SK-N-SH (cell line): ENCODE data around the gene TPBG. TPM values are rescaled to one million over a fixed set of nuclear protein-coding genes. Genes with fewer than 3 reads are reported as not detected.
A peak's percentile ranks its signal among the peaks of the same experiment; 100 is the strongest.

Source experiments
- CTCF ChIA-PET: fragments of 300-600, 350-600 bp; formaldehyde crosslinking; extraction: SDS; loops from one replicate; lab custom pipeline; 2021; lab: Yijun Ruan, JAX
- POLR2A ChIA-PET: fragments of 350-600 bp; sonication (Branson Sonifier 250); formaldehyde crosslinking; extraction: SDS; loops from one replicate; lab custom pipeline; 2020; ENCODE audit warnings: antibody characterized with exemption, inconsistent platforms; lab: Yijun Ruan, JAX
- DNase-seq: peaks from one replicate; pipeline ENCODE4 v3.0.0; 2012
- H2AFZ ChIP-seq: fragments of 200-600 bp; sonication (generic); 2 replicates; pipeline ENCODE4 v1.8.1; 2016; ENCODE audit warnings: antibody characterized with exemption, mild to moderate bottlenecking, low read depth
- H3F3A ChIP-seq: fragments of 200-600 bp; sonication (generic); replicated peaks from 2 replicates; pipeline ENCODE3; 2016; ENCODE audit warnings: antibody characterized with exemption, mild to moderate bottlenecking; ENCODE audit not compliant: insufficient read depth
- H3K27ac ChIP-seq, 2 experiments: fragments of 200-500 bp in 1 of 2; fragments of 200-600 bp in 1 of 2; sonication (Bioruptor generic) in 1 of 2; sonication (generic), shearing (Covaris generic) in 1 of 2; 2 replicates each; pipeline versions ENCODE4 v1.5.1 to v1.6.1; 2014 to 2016; ENCODE audit warnings: low read depth in 2 of 2, inconsistent platforms in 1 of 2, low read length in 1 of 2, mild to moderate bottlenecking in 1 of 2, mixed read lengths in 1 of 2
- H3K27me3 ChIP-seq: fragments of 200-600 bp; sonication (generic), shearing (Covaris generic); 2 replicates; pipeline ENCODE4 v1.6.1; 2016; ENCODE audit warnings: mixed run types; ENCODE audit not compliant: insufficient read depth
- H3K36me3 ChIP-seq, 2 experiments: fragments of 200-500 bp in 1 of 2; fragments of 200-600 bp in 1 of 2; sonication (Bioruptor generic) in 1 of 2; sonication (generic) in 1 of 2; replicated peaks in 1 of 2; 2 replicates each; pipeline versions ENCODE3 to v1.5.1; 2014 to 2016; ENCODE audit warnings: low read length in 1 of 2, mild to moderate bottlenecking in 1 of 2; ENCODE audit not compliant: insufficient read depth in 2 of 2, control insufficient read depth in 1 of 2
- H3K4me1 ChIP-seq, 2 experiments: fragments of 200-500 bp in 1 of 2; fragments of 200-600 bp in 1 of 2; sonication (Bioruptor generic) in 1 of 2; sonication (generic), shearing (Covaris generic) in 1 of 2; 2 replicates each; pipeline versions ENCODE4 v1.5.1 to v1.6.1; 2014 to 2016; ENCODE audit warnings: low read depth in 1 of 2, low read length in 1 of 2, mixed run types in 1 of 2; ENCODE audit not compliant: insufficient read depth in 2 of 2, control insufficient read depth in 1 of 2
- H3K4me2 ChIP-seq: fragments of 200-600 bp; sonication (generic), shearing (Covaris generic); 2 replicates; pipeline ENCODE4 v1.6.1; 2017; ENCODE audit warnings: mixed run types
- H3K4me3 ChIP-seq, 2 experiments: fragments of 200-500 bp in 1 of 2; fragments of 200-600 bp in 1 of 2; sonication (Bioruptor generic) in 1 of 2; sonication (generic), shearing (Covaris generic) in 1 of 2; 2 replicates each; pipeline versions ENCODE4 v1.5.1 to v1.8.1; 2014 to 2016; ENCODE audit warnings: low read depth in 2 of 2, inconsistent platforms in 1 of 2, low read length in 1 of 2, mild to moderate bottlenecking in 1 of 2, mixed read lengths in 1 of 2, moderate library complexity in 1 of 2
- H3K79me2 ChIP-seq: fragments of 200-600 bp; sonication (generic); 2 replicates; pipeline ENCODE4 v1.8.1; 2017; ENCODE audit warnings: mild to moderate bottlenecking; ENCODE audit not compliant: insufficient read depth
- H3K9ac ChIP-seq: fragments of 200-600 bp; sonication (generic); 2 replicates; pipeline ENCODE4 v1.6.1; 2017; ENCODE audit warnings: mixed run types
- H3K9me2 ChIP-seq: fragments of 200-600 bp; sonication (generic); 2 replicates; pipeline ENCODE4 v1.6.1; 2017; ENCODE audit warnings: mixed run types
- H3K9me3 ChIP-seq: fragments of 200-600 bp; sonication (generic); 2 replicates; pipeline ENCODE4 v1.6.1; 2017; ENCODE audit warnings: mixed run types, mild to moderate bottlenecking, moderate library complexity
- H4K20me1 ChIP-seq: fragments of 200-600 bp; sonication (generic); 2 replicates; pipeline ENCODE4 v1.6.1; 2017; ENCODE audit warnings: mild to moderate bottlenecking, mixed run types; ENCODE audit not compliant: insufficient read depth
- CTCF ChIP-seq: fragments of 200-600 bp; sonication (generic); IDR thresholded peaks from 2 replicates; pipeline ENCODE4 v1.6.1; 2017; ENCODE audit warnings: antibody characterized with exemption, mild to moderate bottlenecking, moderate library complexity
- ELF1 ChIP-seq: IDR thresholded peaks from 2 replicates; pipeline ENCODE4 v1.4.0; 2012
- FOSL2 ChIP-seq: IDR thresholded peaks from 2 replicates; pipeline ENCODE4 v1.4.0; 2012; ENCODE audit warnings: low read depth, mild to moderate bottlenecking, moderate library complexity, borderline replicate concordance
- GABPA ChIP-seq: IDR thresholded peaks from 2 replicates; pipeline ENCODE4 v1.4.0; 2012; ENCODE audit warnings: low read depth, mild to moderate bottlenecking
- IRF3 ChIP-seq: fragments of 150-350 bp; IDR thresholded peaks from 2 replicates; pipeline ENCODE4 v1.6.1; 2016; ENCODE audit warnings: mild to moderate bottlenecking, low read depth, low read length
- MXI1 ChIP-seq: IDR thresholded peaks from 2 replicates; pipeline ENCODE4 v1.6.1; 2012; ENCODE audit warnings: mild to moderate bottlenecking, low read depth, low read length, improper control_type of control experiment
- NRF1 ChIP-seq: IDR thresholded peaks from 2 replicates; pipeline ENCODE4 v1.6.1; 2012; ENCODE audit warnings: low read depth, mild to moderate bottlenecking, low read length
- PBX3 ChIP-seq: IDR thresholded peaks from 2 replicates; pipeline ENCODE4; 2012
- RAD21 ChIP-seq: IDR thresholded peaks from 2 replicates; pipeline ENCODE4 v1.6.1; 2012; ENCODE audit warnings: mild to moderate bottlenecking, low read length
- RFX5 ChIP-seq: IDR thresholded peaks from 2 replicates; pipeline ENCODE4 v1.6.1; 2012; ENCODE audit warnings: mild to moderate bottlenecking, improper control_type of control experiment, low read length
- SIN3A ChIP-seq: IDR thresholded peaks from 2 replicates; pipeline ENCODE4 v1.6.1; 2012; ENCODE audit warnings: low read depth, mild to moderate bottlenecking, low read length, moderate library complexity, borderline replicate concordance
- TEAD4 ChIP-seq: IDR thresholded peaks from 2 replicates; pipeline ENCODE4 v1.4.0; 2012; ENCODE audit warnings: mild to moderate bottlenecking, borderline replicate concordance; ENCODE audit not compliant: insufficient read depth
- WGBS: methylation state at CpG from one replicate; pipeline ENCODE4 v1.1.6; 2017; ENCODE audit warnings: low lambda C conversion rate; 5-methylcytosine and 5-hydroxymethylcytosine counted together
- polyA plus RNA-seq, 3 experiments: library from polyadenylated mRNA; depleted of rRNA; stranded (reverse); fragments of >200 nt; gene quantifications; 2 replicates each; pipeline ENCODE4 v1.2.3, GENCODE V29; 2012
- TF ChIP-seq, protein P1 (sequence below): IDR thresholded peaks from 2 replicates; pipeline ENCODE4 v1.6.1; 2012; ENCODE audit warnings: mild to moderate bottlenecking, low read depth, low read length, moderate library complexity
- TF ChIP-seq, protein P2 (sequence below): IDR thresholded peaks from 2 replicates; pipeline ENCODE4 v1.4.0; 2012; ENCODE audit warnings: low read depth, borderline replicate concordance
- TF ChIP-seq, protein P3 (sequence below): IDR thresholded peaks from 2 replicates; pipeline ENCODE4 v1.4.0; 2012; ENCODE audit warnings: low read depth, borderline replicate concordance

Gene TPBG
- polyA plus RNA-seq, 1 of the 3 experiments (the other 2 are of a cell fraction), result 128 TPM

- CTCF ChIA-PET, result no interaction called here
- H3K9ac ChIP-seq, result no peak overlapping the region
Measured at GRCh38 chr6:82361631-82362030, 2.0 kb upstream of the TPBG start.

GRCh38 chr6:82362144-82362543 is 1.5 kb upstream of the TPBG start:
- Histone ChIP-seq H2AFZ (peak overlapping the region; percentile 91; the same call in 1 of the 2 replicates), H3K4me2 (peak overlapping the region; percentile 93), H3K4me1 (peaks cover 6 to 17% of the 10 kb centered on the region in 2 experiments; a peak in 3 of 4 replicates), H3K36me3 (peaks cover 18 to 19% of the 10 kb centered on the region in 2 experiments), H4K20me1 (peaks cover 20% of the 10 kb centered on the region), H3K79me2 (peaks cover 39% of the 10 kb centered on the region), H3K4me3 (peak overlapping the region; percentile 88 to 90; a peak in 3 of 4 replicates), H3K27ac (peak overlapping the region; percentile 95 to 99), H3K9me2 (no peaks in the 10 kb centered on the region), H3K27me3 (no peaks in the 10 kb centered on the region), H3F3A (peaks cover 28% of the 10 kb centered on the region), H3K9ac (peak overlapping the region; percentile 97), H3K9me3 (no peaks in the 10 kb centered on the region)
- DNase-seq, result no peak
- WGBS, result 42% methylated on average over 4 of the region's 4 CpGs
- ChIA-PET POLR2A (no interaction called here), CTCF (interaction anchor here (1.4 to 2.0 kb wide), 2 partner anchors 107 to 696 kb away, joined by 3 to 7 read pairs; no protein-coding TSS in a partner anchor)
- TF ChIP-seq TEAD4 (no peak), ELF1 (no peak), SIN3A (no peak), GABPA (no peak), IRF3 (no peak), NRF1 (no peak), RFX5 (no peak), CTCF (no peak), MXI1 (no peak)
- TF ChIP-seq, protein P1, sequence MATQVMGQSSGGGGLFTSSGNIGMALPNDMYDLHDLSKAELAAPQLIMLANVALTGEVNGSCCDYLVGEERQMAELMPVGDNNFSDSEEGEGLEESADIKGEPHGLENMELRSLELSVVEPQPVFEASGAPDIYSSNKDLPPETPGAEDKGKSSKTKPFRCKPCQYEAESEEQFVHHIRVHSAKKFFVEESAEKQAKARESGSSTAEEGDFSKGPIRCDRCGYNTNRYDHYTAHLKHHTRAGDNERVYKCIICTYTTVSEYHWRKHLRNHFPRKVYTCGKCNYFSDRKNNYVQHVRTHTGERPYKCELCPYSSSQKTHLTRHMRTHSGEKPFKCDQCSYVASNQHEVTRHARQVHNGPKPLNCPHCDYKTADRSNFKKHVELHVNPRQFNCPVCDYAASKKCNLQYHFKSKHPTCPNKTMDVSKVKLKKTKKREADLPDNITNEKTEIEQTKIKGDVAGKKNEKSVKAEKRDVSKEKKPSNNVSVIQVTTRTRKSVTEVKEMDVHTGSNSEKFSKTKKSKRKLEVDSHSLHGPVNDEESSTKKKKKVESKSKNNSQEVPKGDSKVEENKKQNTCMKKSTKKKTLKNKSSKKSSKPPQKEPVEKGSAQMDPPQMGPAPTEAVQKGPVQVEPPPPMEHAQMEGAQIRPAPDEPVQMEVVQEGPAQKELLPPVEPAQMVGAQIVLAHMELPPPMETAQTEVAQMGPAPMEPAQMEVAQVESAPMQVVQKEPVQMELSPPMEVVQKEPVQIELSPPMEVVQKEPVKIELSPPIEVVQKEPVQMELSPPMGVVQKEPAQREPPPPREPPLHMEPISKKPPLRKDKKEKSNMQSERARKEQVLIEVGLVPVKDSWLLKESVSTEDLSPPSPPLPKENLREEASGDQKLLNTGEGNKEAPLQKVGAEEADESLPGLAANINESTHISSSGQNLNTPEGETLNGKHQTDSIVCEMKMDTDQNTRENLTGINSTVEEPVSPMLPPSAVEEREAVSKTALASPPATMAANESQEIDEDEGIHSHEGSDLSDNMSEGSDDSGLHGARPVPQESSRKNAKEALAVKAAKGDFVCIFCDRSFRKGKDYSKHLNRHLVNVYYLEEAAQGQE, result no peak
- TF ChIP-seq, protein P2, sequence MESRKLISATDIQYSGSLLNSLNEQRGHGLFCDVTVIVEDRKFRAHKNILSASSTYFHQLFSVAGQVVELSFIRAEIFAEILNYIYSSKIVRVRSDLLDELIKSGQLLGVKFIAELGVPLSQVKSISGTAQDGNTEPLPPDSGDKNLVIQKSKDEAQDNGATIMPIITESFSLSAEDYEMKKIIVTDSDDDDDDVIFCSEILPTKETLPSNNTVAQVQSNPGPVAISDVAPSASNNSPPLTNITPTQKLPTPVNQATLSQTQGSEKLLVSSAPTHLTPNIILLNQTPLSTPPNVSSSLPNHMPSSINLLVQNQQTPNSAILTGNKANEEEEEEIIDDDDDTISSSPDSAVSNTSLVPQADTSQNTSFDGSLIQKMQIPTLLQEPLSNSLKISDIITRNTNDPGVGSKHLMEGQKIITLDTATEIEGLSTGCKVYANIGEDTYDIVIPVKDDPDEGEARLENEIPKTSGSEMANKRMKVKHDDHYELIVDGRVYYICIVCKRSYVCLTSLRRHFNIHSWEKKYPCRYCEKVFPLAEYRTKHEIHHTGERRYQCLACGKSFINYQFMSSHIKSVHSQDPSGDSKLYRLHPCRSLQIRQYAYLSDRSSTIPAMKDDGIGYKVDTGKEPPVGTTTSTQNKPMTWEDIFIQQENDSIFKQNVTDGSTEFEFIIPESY, result no peak

More at GRCh38 chr6:82361631-82362030, 2.0 kb upstream of the TPBG start:
- Histone ChIP-seq H3K27ac (peak overlapping the region in 1 of 2 experiments; percentile 99; a peak in 2 of 4 replicates), H4K20me1 (peaks cover 15% of the 10 kb centered on the region), H3F3A (peaks cover 28% of the 10 kb centered on the region), H3K79me2 (peaks cover 34% of the 10 kb centered on the region), H3K4me2 (peak overlapping the region; percentile 93), H3K9me2 (no peaks in the 10 kb centered on the region), H3K9me3 (no peaks in the 10 kb centered on the region), H3K27me3 (no peaks in the 10 kb centered on the region), H3K4me1 (peaks cover 6 to 17% of the 10 kb centered on the region in 2 experiments; a peak in 3 of 4 replicates), H3K4me3 (no peak overlapping the region), H2AFZ (no peak overlapping the region), H3K36me3 (peaks cover 12 to 14% of the 10 kb centered on the region in 2 experiments)
- TF ChIP-seq RAD21 (no peak), PBX3 (peak; percentile 55), FOSL2 (peak; percentile 6; the same call in 1 of the 2 replicates)
- TF ChIP-seq, protein P3, sequence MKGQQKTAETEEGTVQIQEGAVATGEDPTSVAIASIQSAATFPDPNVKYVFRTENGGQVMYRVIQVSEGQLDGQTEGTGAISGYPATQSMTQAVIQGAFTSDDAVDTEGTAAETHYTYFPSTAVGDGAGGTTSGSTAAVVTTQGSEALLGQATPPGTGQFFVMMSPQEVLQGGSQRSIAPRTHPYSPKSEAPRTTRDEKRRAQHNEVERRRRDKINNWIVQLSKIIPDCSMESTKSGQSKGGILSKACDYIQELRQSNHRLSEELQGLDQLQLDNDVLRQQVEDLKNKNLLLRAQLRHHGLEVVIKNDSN, result no peak
- WGBS, result 39% methylated on average over 3 of the region's 3 CpGs
- no peak for DNase-seq
- POLR2A ChIA-PET, result no interaction called here
